ENCODE measurements around the gene AFF1. TPM values are rescaled to one million over a fixed set of nuclear protein-coding genes. Genes with fewer than 3 reads are reported as not detected.

Gene AFF1
- total and polyA plus RNA-seq, 4 donors, result 7.2 to 42.8 (median 21.5) TPM

GRCh38 chr4:86917212-86918039 lies 17.4 kb upstream of the AFF1 start:
- Histone ChIP-seq H3K27ac (ENCODE audit: low read depth in 1 of 2, low read length in 2 of 2) (no peak overlapping the region), H3K9ac (ENCODE audit: low read depth in 1 of 2, low read length in 2 of 2) (no peak overlapping the region), H3K4me1 (ENCODE audit: control insufficient read depth in 4 of 4, insufficient read depth in 4 of 4, low read length in 3 of 4) (peaks cover 0 to 3% (median 0%) of the 10 kb centered on the region in 4 donors), H3K36me3 (ENCODE audit: control insufficient read depth in 4 of 4, insufficient read depth in 3 of 4, low read depth in 1 of 4, low read length in 3 of 4) (peaks cover 0 to 5% (median 0%) of the 10 kb centered on the region in 4 donors), H3K27me3 (ENCODE audit: control insufficient read depth in 4 of 4, insufficient read depth in 4 of 4, low read length in 3 of 4) (no peaks in the 10 kb centered on the region), H3K9me3 (ENCODE audit: control insufficient read depth in 4 of 4, low read length in 3 of 4) (no peaks in the 10 kb centered on the region), H3K4me3 (ENCODE audit: low read depth in 1 of 3, low read length in 3 of 3) (no peak overlapping the region)
- no peak for DNase-seq (ENCODE audit: low spot score)
- TF ChIP-seq ZBTB33 (IDR thresholded peaks at IDR 0.05), result no peak
- no peak for TF ChIP-seq FOXA2 (IDR thresholded peaks at IDR 0.05)
- no peak for TF ChIP-seq YY1 (IDR thresholded peaks at IDR 0.05)
- TF ChIP-seq SP1 (IDR thresholded peaks at IDR 0.05), result no peak
- no peak for TF ChIP-seq HNF4A (conservative IDR thresholded peaks at IDR 0.05)
- WGBS, result 90% methylated on average over 4 of the region's 4 CpGs

DNA sequence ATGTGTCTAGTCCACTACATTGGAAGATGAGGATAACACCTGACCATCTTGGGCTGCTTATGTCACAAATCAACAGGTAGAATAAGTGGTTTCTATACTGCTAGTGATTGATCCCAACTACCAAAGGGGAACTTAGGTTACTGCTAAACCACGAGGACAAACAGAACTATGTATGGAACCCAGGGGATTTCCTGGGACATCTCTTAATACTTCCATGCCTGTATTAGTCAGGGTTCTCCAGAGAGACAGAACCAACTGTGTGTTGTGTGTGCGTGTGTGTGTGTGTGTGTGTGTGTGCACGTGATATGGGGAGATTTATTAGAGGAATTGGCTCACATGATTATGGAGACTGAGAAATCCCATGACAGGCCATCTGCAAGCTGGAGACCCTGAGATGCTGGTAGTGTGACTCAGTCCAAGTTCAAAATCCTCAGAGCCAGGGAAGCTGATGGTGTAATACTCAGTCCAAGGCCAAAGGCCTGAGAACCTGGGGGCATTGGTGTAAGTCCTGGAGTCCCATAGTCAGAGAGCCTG lies 16.2 kb upstream of the AFF1 start:
- no peaks in the 10 kb centered on the region for H3K27me3 ChIP-seq (ENCODE audit: control insufficient read depth in 4 of 4, insufficient read depth in 4 of 4, low read length in 3 of 4)
- H3K4me3 ChIP-seq (ENCODE audit: low read depth in 1 of 3, low read length in 3 of 3), result no peak overlapping the region
- TF ChIP-seq RAD21 (IDR thresholded peaks at IDR 0.05), result no peak
- TF ChIP-seq EGR1 (IDR thresholded peaks at IDR 0.05; ENCODE audit: low read depth in 2 of 2), result no peak
- TF ChIP-seq FOXA1 (IDR thresholded peaks at IDR 0.05), result no peak
- H3K4me1 ChIP-seq (ENCODE audit: control insufficient read depth in 4 of 4, insufficient read depth in 4 of 4, low read length in 3 of 4), result peaks cover 0 to 5% (median 0%) of the 10 kb centered on the region in 4 donors
- H3K9me3 ChIP-seq (ENCODE audit: control insufficient read depth in 4 of 4, low read length in 3 of 4), result no peaks in the 10 kb centered on the region
- DNase-seq (ENCODE audit: low spot score), result no peak
- H3K36me3 ChIP-seq (ENCODE audit: control insufficient read depth in 4 of 4, insufficient read depth in 3 of 4, low read depth in 1 of 4, low read length in 3 of 4), result peaks cover 0 to 5% (median 0%) of the 10 kb centered on the region in 4 donors
- H3K27ac ChIP-seq (ENCODE audit: low read depth in 1 of 2, low read length in 2 of 2), result no peak overlapping the region
- H3K9ac ChIP-seq (ENCODE audit: low read depth in 1 of 2, low read length in 2 of 2), result no peak overlapping the region
- WGBS, result 43% methylated on average over 3 of the region's 3 CpGs

- H3K36me3 ChIP-seq (ENCODE audit: control insufficient read depth in 4 of 4, insufficient read depth in 3 of 4, low read depth in 1 of 4, low read length in 3 of 4), result peaks cover 0 to 5% (median 0%) of the 10 kb centered on the region in 4 donors
- no peak overlapping the region for H3K9ac ChIP-seq (ENCODE audit: low read depth in 1 of 2, low read length in 2 of 2)
- DNase-seq (ENCODE audit: low spot score), result no peak
- H3K4me3 ChIP-seq (ENCODE audit: low read depth in 1 of 3, low read length in 3 of 3), result no peak overlapping the region
- H3K9me3 ChIP-seq (ENCODE audit: control insufficient read depth in 4 of 4, low read length in 3 of 4), result no peaks in the 10 kb centered on the region
- H3K27ac ChIP-seq (ENCODE audit: low read depth in 1 of 2, low read length in 2 of 2), result no peak overlapping the region
- H3K27me3 ChIP-seq (ENCODE audit: control insufficient read depth in 4 of 4, insufficient read depth in 4 of 4, low read length in 3 of 4), result no peaks in the 10 kb centered on the region
- 98% methylated on average over 4 of the region's 4 CpGs for WGBS
- H3K4me1 ChIP-seq (ENCODE audit: control insufficient read depth in 4 of 4, insufficient read depth in 4 of 4, low read length in 3 of 4), result peaks cover 0 to 5% (median 0%) of the 10 kb centered on the region in 4 donors
- TF ChIP-seq GABPA (IDR thresholded peaks at IDR 0.05 in 1 of 2, conservative IDR thresholded peaks at IDR 0.05 in 1 of 2) (no peak), RAD21 (IDR thresholded peaks at IDR 0.05) (no peak), HNF4A (conservative IDR thresholded peaks at IDR 0.05) (no peak), ZBTB33 (IDR thresholded peaks at IDR 0.05) (no peak), EGR1 (IDR thresholded peaks at IDR 0.05; ENCODE audit: low read depth in 2 of 2) (no peak), RXRA (IDR thresholded peaks at IDR 0.05) (no peak), JUND (IDR thresholded peaks at IDR 0.05) (no peak), TAF1 (conservative IDR thresholded peaks at IDR 0.05) (no peak)
- TF ChIP-seq, protein P1, sequence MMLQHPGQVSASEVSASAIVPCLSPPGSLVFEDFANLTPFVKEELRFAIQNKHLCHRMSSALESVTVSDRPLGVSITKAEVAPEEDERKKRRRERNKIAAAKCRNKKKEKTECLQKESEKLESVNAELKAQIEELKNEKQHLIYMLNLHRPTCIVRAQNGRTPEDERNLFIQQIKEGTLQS (IDR thresholded peaks at IDR 0.05), result no peak
- TF ChIP-seq, protein P2, sequence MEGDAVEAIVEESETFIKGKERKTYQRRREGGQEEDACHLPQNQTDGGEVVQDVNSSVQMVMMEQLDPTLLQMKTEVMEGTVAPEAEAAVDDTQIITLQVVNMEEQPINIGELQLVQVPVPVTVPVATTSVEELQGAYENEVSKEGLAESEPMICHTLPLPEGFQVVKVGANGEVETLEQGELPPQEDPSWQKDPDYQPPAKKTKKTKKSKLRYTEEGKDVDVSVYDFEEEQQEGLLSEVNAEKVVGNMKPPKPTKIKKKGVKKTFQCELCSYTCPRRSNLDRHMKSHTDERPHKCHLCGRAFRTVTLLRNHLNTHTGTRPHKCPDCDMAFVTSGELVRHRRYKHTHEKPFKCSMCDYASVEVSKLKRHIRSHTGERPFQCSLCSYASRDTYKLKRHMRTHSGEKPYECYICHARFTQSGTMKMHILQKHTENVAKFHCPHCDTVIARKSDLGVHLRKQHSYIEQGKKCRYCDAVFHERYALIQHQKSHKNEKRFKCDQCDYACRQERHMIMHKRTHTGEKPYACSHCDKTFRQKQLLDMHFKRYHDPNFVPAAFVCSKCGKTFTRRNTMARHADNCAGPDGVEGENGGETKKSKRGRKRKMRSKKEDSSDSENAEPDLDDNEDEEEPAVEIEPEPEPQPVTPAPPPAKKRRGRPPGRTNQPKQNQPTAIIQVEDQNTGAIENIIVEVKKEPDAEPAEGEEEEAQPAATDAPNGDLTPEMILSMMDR (IDR thresholded peaks at IDR 0.05; ENCODE audit: low read depth, low read length, missing input control), result no peak
- TF ChIP-seq, protein P3, sequence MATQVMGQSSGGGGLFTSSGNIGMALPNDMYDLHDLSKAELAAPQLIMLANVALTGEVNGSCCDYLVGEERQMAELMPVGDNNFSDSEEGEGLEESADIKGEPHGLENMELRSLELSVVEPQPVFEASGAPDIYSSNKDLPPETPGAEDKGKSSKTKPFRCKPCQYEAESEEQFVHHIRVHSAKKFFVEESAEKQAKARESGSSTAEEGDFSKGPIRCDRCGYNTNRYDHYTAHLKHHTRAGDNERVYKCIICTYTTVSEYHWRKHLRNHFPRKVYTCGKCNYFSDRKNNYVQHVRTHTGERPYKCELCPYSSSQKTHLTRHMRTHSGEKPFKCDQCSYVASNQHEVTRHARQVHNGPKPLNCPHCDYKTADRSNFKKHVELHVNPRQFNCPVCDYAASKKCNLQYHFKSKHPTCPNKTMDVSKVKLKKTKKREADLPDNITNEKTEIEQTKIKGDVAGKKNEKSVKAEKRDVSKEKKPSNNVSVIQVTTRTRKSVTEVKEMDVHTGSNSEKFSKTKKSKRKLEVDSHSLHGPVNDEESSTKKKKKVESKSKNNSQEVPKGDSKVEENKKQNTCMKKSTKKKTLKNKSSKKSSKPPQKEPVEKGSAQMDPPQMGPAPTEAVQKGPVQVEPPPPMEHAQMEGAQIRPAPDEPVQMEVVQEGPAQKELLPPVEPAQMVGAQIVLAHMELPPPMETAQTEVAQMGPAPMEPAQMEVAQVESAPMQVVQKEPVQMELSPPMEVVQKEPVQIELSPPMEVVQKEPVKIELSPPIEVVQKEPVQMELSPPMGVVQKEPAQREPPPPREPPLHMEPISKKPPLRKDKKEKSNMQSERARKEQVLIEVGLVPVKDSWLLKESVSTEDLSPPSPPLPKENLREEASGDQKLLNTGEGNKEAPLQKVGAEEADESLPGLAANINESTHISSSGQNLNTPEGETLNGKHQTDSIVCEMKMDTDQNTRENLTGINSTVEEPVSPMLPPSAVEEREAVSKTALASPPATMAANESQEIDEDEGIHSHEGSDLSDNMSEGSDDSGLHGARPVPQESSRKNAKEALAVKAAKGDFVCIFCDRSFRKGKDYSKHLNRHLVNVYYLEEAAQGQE (IDR thresholded peaks at IDR 0.05), result no peak
These were observed 15.1 kb upstream of the AFF1 start for GRCh38 chr4:86919561-86920223.

All from liver (tissue), 9 donors.